Stimulated activated CD8-positive, alpha-beta memory T cell treated with anti-CD3 and anti-CD28 coated beads, Interleukin-12 subunit alpha, Interleukin-12 subunit beta, amount 100 ng/mL, for 4 hours (primary cell): ENCODE measurements around the gene SPATA31A7.
"Not testable (repeated sequence)": the region's sequence is repeated elsewhere in the genome, so short reads cannot be mapped to it uniquely, and the experiment has no call there.

Source experiments
- DNase-seq: peaks from one replicate; pipeline ENCODE4 v3.0.0-alpha.2; 2020; ENCODE audit warnings: low read depth

Gene SPATA31A7

DNA sequence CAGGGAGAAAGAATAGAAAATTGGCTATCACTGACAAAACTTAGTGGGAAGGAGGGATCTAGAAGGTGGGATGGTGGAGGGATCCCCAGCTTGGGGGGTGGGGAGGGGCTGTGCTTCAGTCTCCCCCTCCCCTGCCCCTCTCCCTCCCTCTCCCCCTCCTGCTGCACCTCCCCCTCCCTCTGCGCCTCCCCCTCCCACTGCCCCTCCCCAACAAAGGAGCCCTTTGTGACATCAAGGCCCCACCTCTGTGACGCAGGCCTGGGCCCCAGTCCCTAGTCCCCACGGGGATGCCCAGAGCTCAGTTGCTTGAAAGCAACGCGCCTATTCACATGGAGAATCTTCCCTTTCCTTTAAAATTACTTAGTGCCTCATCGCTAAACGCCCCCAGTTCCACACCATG lies at the start of gene SPATA31A7:
SPATA31A7 (plus strand) TSS at position 301 of the 400 bp plus-strand sequence; CDS start at position 330, 29 bp downstream.
- DNase-seq, result not testable (repeated sequence)

DNA sequence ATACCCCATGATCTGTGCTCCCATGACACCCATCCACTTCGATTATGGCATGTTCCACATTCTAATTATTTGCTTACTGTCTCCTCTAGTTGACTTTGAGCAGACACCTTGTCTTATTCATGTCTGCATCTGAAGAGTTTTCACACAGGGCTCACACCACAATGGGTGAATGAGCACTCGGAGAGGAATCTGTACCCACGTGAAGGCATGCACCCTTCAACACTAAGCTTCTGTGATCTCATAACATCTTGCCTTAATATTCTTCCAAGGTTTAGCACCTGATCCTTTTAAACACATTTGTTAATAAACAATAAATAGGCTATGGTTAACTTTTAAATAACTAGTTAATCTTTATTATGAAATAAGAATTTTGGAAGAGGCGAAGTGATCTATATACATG lies 36.6 kb downstream of the SPATA31A7 start:
- not testable (repeated sequence) for DNase-seq
